Eye (tissue), 1 donor: ENCODE data around the gene MRPL36.

ENCODE experiments used
- DNase-seq: peaks from one replicate; pipeline ENCODE4 v3.0.0-alpha.2; 2015

MRPL36 gene

GRCh38 chr5:1762883-1763547 is 36.6 kb downstream of the MRPL36 start:
- DNase-seq = peak; percentile 27

GRCh38 chr5:1762121-1762882 is 37.3 kb downstream of the MRPL36 start:
- no peak for DNase-seq

- no peak for DNase-seq
Measured at GRCh38 chr5:1761453-1761755, 38.2 kb downstream of the MRPL36 start.

DNA sequence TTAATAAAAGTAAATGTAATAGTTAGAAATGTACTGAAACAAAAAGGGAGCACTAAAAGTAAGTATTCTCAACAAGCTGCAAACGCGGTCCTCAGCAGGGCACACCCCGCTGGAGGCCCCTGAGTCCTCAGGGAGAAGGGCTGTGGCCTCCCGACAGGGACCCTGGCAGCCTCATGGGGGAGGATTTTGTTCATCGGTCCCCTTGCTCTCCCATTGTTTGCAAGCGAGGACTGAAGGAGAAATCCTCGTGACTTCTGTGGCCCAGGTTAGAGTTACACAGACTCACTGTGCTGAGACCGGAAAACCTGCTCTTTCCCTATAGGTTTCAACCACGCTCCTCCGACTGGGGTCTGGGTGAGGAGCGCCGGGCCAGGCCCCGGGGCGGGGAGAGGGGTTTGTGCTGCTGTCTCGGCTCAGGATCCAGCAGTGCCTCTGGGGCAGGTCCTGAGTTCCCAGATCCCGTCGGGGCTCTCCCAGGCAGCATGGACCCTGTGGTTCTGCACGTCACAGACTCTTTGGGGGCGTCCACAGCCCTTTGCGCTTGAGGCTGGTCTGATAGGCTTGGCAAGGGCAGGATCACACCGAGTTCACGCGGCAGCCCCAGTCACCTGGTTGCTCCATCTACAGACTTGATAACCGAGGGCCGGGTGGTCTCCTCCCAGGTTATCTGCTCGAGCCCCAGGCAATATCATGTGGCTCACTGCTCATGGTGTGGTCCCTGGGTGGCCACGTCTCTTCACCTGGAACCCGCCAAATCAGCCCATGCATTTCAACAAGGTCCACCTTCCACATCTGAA is 38.8 kb downstream of the MRPL36 start:
- no peak for DNase-seq

- DNase-seq = peak; percentile 52
Measured at GRCh38 chr5:1760231-1760630, 39.4 kb downstream of the MRPL36 start.

DNA sequence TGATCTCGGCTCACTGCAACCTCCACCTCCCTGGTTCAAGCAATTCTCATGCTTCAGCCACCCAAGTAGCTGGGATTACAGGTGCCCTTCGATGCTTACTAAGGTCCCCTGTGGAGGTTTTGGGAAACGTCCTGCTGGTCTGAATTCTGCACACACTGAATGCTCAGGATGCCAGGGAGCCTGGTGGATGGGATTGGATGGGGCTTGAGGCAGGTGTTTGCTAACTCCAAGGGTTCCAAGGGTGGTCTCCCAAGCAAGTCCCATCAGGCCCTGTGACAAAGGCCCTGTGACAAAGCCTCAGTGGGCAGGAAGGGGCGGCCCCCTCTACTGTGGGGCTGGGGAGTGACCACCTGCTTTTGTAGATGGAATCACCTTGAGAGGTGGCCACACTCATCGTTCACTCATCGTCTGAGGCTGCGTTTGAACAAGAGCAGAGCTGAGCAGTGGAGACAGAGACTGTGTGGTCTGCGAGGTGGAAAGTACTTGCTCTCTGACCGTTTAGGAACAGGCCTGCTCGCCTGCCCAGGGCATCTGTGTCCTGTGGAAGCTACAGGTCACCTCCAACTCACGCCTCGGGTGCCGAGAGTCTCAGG is 40.2 kb downstream of the MRPL36 start:
- no peak for DNase-seq

DNA sequence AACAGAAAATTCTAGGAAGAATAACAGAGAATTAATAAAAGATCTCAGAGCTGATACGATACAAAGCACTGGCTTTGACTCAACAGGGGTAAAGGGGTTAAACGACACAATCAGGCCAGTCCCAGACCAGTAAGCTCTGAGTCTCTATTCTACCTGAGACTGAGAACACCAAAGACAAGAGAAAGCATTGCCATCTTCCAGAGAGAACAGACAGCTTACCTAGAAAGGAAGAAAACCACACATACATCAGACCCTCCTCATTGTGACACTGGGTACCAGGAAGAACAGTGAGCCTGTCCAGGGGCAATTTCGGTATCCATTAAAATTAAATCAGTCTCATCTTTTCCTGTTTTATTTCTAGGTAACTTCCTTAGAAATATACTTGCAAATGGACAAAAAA is 41.1 kb downstream of the MRPL36 start:
- no peak for DNase-seq

DNA sequence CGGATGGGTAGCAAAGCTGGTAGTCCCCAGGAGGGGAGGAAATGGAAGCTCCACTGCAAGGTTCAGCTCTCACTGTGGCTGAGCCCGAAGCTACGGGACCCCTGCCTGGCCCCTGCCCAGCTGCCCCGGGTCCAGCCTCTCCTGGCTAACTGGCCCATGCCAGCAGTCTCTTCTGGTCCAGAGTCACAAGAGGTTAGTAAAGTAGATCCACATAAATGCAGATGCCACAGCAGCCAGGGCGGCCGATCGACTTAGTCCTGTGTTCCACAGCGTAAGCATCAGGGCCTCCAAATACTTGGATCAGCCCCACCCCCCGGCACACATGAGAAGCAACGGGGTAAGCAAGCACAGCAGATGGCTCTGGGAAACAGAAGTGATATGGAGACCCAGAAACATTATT is 42.1 kb downstream of the MRPL36 start:
- no peak for DNase-seq

DNA sequence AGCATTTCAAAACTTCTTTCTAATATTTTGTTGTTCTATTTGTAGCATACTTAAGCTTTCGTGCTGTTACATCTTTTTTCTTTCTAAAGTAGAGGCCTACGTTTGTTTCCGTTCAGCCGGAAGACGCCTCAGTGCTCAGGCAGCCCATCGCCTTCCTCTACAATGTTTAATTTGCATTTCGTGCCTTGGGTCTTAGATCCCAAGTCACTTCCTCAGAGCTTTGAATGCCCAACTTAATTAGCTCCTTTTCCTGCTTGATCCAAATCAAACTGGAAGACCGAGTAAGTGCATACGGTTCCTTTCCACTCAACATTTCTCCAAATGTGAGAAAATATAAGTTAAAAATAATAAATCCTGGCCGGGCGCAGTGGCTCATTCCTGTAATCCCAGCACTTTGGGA is 43.2 kb downstream of the MRPL36 start:
- DNase-seq = no peak

GRCh38 chr5:1755321-1755949 is 44.2 kb downstream of the MRPL36 start:
- no peak for DNase-seq

GRCh38 chr5:1754531-1755220 is 45.0 kb downstream of the MRPL36 start:
- no peak for DNase-seq

- DNase-seq = no peak
Measured at GRCh38 chr5:1753490-1753889, 46.1 kb downstream of the MRPL36 start.

DNA sequence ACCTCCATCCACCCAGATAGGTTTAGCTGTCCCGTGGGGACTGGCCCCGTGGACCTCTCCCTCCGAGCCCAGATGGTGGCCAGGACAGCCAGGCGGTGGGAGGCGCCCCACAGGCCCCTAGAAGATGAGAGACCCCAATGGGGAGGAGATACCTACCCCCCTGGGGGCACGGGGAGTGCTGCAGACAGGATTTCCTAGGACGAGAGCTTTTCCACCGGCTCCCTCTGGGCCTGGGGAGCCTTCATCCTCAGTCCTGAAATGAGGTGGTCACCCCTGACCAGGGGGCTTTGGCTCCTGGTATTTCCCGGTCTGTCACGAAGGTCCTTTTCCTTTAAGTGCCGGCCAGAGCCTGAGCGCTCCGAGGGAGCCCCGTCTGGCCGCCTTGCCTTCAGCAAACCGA is 46.8 kb downstream of the MRPL36 start:
- no peak for DNase-seq

- no peak for DNase-seq
Measured at GRCh38 chr5:1751864-1752822, 47.5 kb downstream of the MRPL36 start.

- peak; percentile 29 for DNase-seq
Measured at GRCh38 chr5:1751026-1751863, 48.4 kb downstream of the MRPL36 start.

- DNase-seq = no peak
Measured at GRCh38 chr5:1750469-1750868, 49.2 kb downstream of the MRPL36 start.

DNA sequence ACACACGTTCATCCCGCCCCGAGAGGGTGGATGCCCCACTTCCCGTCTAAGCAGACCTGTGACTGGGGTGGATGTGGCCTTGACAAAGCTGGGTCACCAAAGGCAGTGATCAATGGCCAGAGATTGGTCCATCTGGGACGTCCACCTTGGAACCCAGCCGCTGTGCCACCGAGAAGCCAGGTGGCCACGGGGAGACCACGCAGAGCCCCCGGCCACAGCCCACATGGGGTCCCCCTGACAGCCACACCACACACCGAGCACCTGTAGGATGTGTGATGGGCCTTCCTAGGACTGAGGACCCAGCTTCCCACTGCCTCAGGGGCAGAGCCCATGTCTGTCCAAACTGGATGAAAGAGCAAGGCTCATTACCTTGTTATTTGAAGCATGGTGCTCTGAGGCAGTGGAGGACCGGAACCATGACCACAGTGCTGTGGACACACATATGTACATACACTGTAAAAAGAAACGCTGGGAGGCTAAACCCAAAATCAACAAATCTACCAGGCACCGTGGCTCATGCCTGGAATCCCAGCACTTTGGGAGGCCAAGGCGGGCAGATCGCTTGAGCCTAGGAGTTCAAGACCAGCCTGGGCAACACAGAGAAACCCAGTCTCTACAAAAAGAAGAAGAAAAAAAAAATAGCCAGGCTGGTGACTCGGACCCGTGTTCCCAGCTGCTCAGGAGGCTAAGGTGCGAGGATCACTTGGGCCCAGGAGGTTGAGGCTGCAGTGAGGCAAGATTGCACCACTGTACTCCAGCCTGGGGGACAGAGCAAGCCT is 50.1 kb downstream of the MRPL36 start:
- no peak for DNase-seq

DNA sequence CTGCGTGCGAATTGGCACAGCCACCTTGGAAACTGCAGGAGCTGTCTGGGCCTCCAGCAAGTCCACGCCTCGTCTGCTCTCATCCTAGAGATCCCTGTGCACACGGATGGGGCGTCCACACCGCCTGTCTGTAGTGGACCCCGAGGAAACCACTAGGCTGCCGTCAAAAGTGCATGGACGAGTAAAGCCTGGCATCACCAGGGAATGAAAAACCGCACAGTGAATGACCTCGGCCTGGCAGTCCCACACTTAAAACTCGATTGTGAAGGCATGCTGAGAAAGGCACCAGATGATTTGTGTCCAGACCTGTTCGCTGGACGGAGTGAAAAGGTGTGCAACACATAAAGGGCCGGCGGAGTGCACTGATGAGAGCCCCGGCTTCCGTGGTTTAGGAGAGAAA is 50.8 kb downstream of the MRPL36 start:
- no peak for DNase-seq
